T-cell (primary cell): ENCODE data around the gene SEPTIN5. TPM values are rescaled to one million over a fixed set of nuclear protein-coding genes. Genes with fewer than 3 reads are reported as not detected.
"Not testable (repeated sequence)": the region's sequence is repeated elsewhere in the genome, so short reads cannot be mapped to it uniquely, and the experiment has no call there.

Source experiments
- ATAC-seq, 4 experiments: fragments of 200-7000 bp in 3 of 4; fragments of 150-1000 bp in 1 of 4; cut with Tn5 transposase; replicated peaks in 1 of 4; 1 replicate in 3 of 4; 2 replicates in 1 of 4; pipeline ENCODE4 v1.10.0; 2021; ENCODE audit warnings: moderate library complexity in 3 of 4, mild to moderate bottlenecking in 2 of 4, moderate number of reproducible peaks in 1 of 4
- CTCF ChIA-PET, 2 donors: fragments of 300-600 bp; sonication (Branson Sonifier 250); formaldehyde crosslinking; loops; one replicate each; lab custom pipeline; 2022; ENCODE audit warnings: antibody characterized with exemption in 2 of 2; lab: Charles Lee
- POLR2A ChIA-PET, 2 donors: fragments of 300-600 bp; sonication (Branson Sonifier 250); formaldehyde crosslinking; loops; one replicate each; lab custom pipeline; 2022; ENCODE audit warnings: antibody characterized with exemption in 2 of 2; lab: Charles Lee
- DNase-seq, 35 experiments: peaks; one replicate each; pipeline versions ENCODE4 v3.0.0 to v3.0.0-alpha.2; 2013 to 2023
- H3K27ac ChIP-seq: one replicate; pipeline ENCODE4 v1.5.1; 2013; ENCODE audit warnings: low read length
- H3K27me3 ChIP-seq, 2 experiments: replicated peaks in 1 of 2; 1 replicate in 1 of 2; 2 replicates in 1 of 2; pipeline versions ENCODE4 v1.6.1 to v1.7.0; 2013; ENCODE audit warnings: low read length in 1 of 2, mixed read lengths in 1 of 2; ENCODE audit not compliant: control insufficient read depth in 2 of 2, insufficient read depth in 2 of 2; ENCODE audit errors: extremely low read depth in 1 of 2
- H3K36me3 ChIP-seq, 2 donors: 1 replicate in 1 of 2; 2 replicates in 1 of 2; pipeline versions ENCODE4 v1.6.1 to v1.7.0; 2013; ENCODE audit warnings: low read length in 1 of 2; ENCODE audit not compliant: control insufficient read depth in 2 of 2, insufficient read depth in 1 of 2; ENCODE audit errors: extremely low read depth in 1 of 2
- H3K4me1 ChIP-seq, 2 experiments: 1 replicate in 1 of 2; 2 replicates in 1 of 2; pipeline versions ENCODE4 v1.6.1 to v1.7.0; 2013; ENCODE audit warnings: low read length in 2 of 2, mixed read lengths in 1 of 2; ENCODE audit not compliant: insufficient read depth in 2 of 2, control insufficient read depth in 1 of 2; ENCODE audit errors: extremely low read depth in 1 of 2
- H3K4me3 ChIP-seq, 2 donors: 1 replicate in 1 of 2; 2 replicates in 1 of 2; pipeline versions ENCODE4 v1.5.1 to v1.7.0; 2013; ENCODE audit warnings: mild to moderate bottlenecking in 2 of 2, low read length in 1 of 2, moderate library complexity in 1 of 2; ENCODE audit not compliant: control insufficient read depth in 1 of 2; ENCODE audit errors: extremely low read depth in 1 of 2
- H3K9me3 ChIP-seq: 2 replicates; pipeline ENCODE4 v1.7.0; 2013
- H3K27ac Mint-ChIP-seq, 2 donors: one replicate each; pipeline ENCODE4 v1.8.0; 2020 to 2021; ENCODE audit warnings: mild to moderate bottlenecking in 2 of 2, mixed read lengths in 2 of 2
- H3K27me3 Mint-ChIP-seq, 2 donors: one replicate each; pipeline ENCODE4 v1.8.0; 2021 to 2022; ENCODE audit warnings: mixed read lengths in 2 of 2
- H3K36me3 Mint-ChIP-seq: one replicate; pipeline ENCODE4 v1.8.0; 2021; ENCODE audit warnings: mixed read lengths
- H3K4me1 Mint-ChIP-seq, 3 donors: one replicate each; pipeline ENCODE4 v1.8.0; 2020 to 2022; ENCODE audit warnings: mixed read lengths in 3 of 3, mild to moderate bottlenecking in 1 of 3
- H3K4me3 Mint-ChIP-seq, 3 donors: one replicate each; pipeline ENCODE4 v1.8.0; 2020 to 2022; ENCODE audit warnings: mild to moderate bottlenecking in 3 of 3, mixed read lengths in 3 of 3, moderate library complexity in 3 of 3
- H3K9me3 Mint-ChIP-seq, 3 donors: one replicate each; pipeline ENCODE4 v1.8.0; 2020 to 2022; ENCODE audit warnings: mixed read lengths in 3 of 3
- WGBS: methylation state at CpG from one replicate; pipeline ENCODE4 v1.1.5; 2013; ENCODE audit warnings: missing lambda C conversion rate; ENCODE audit not compliant: insufficient coverage; 5-methylcytosine and 5-hydroxymethylcytosine counted together
- total RNA-seq, 35 experiments: library from RNA in 6 of 35; stranded (reverse) in 6 of 35; fragments of 120-200 nt in 1 of 35; gene quantifications; one replicate each; pipeline versions ENCODE4 v1.2.1 to v1.2.4 and lab custom pipeline; 2013 to 2026

SEPTIN5 gene
- total RNA-seq, 5 donors from 2014 or later (not counting 1 experiment from before 2014, with no cell fraction given), result 0.33 to 3.2 (median 1.2) TPM

- Mint-ChIP-seq H3K27ac (no peak overlapping the region), H3K4me1 (no peaks in the 10 kb centered on the region), H3K9me3 (no peaks in the 10 kb centered on the region), H3K36me3 (no peaks in the 10 kb centered on the region), H3K27me3 (peaks cover 8 to 16% of the 10 kb centered on the region in 2 donors), H3K4me3 (no peak overlapping the region)
- CTCF ChIA-PET, result no interaction called here
- 100% methylated on average over 2 of the region's 2 CpGs for WGBS
- DNase-seq, result no peak
- no peak for ATAC-seq
- POLR2A ChIA-PET, result no interaction called here
- Histone ChIP-seq H3K9me3 (no peaks in the 10 kb centered on the region), H3K4me3 (no peak overlapping the region), H3K36me3 (no peaks in the 10 kb centered on the region), H3K4me1 (no peaks in the 10 kb centered on the region), H3K27ac (no peak overlapping the region), H3K27me3 (peaks cover 0 to 24% of the 10 kb centered on the region in 2 experiments)
These were observed 17.6 kb upstream of the SEPTIN5 start for GRCh38 chr22:19696504-19697276.

GRCh38 chr22:19697871-19698270 is 16.4 kb upstream of the SEPTIN5 start:
- H3K9me3 ChIP-seq, H3K27ac Mint-ChIP-seq, H3K36me3 Mint-ChIP-seq, ATAC-seq, H3K4me3 ChIP-seq, H3K36me3 ChIP-seq, H3K9me3 Mint-ChIP-seq, H3K27ac ChIP-seq, H3K4me3 Mint-ChIP-seq, DNase-seq, H3K4me1 Mint-ChIP-seq, POLR2A ChIA-PET, H3K4me1 ChIP-seq, CTCF ChIA-PET: not testable (repeated sequence)
- WGBS, result no CpG with 5 or more reads among the region's 1 CpG
- H3K27me3 Mint-ChIP-seq, result peaks cover 8 to 14% of the 10 kb centered on the region in 2 donors
- peaks cover 0 to 19% of the 10 kb centered on the region in 2 experiments for H3K27me3 ChIP-seq

GRCh38 chr22:19700790-19701419 is 13.4 kb upstream of the SEPTIN5 start:
- CTCF ChIA-PET, result interaction anchor here in 1 of 2 donors (0.5 to 0.6 kb wide), 2 partner anchors 22 to 568 kb away, joined by 3 read pairs; no protein-coding TSS in a partner anchor
- WGBS, result 95% methylated on average over 5 of the region's 6 CpGs
- no peaks in the 10 kb centered on the region for H3K9me3 Mint-ChIP-seq

GRCh38 chr22:19701420-19702145 is 12.7 kb upstream of the SEPTIN5 start:
- no CpG with 5 or more reads among the region's 10 CpGs for WGBS
- Mint-ChIP-seq H3K27me3 (peaks cover 4 to 8% of the 10 kb centered on the region in 2 donors), H3K36me3 (no peaks in the 10 kb centered on the region), H3K4me1 (no peaks in the 10 kb centered on the region), H3K27ac (no peak overlapping the region), H3K9me3 (no peaks in the 10 kb centered on the region), H3K4me3 (no peak overlapping the region)
- no peak for DNase-seq
- H3K9me3 ChIP-seq, result no peaks in the 10 kb centered on the region
- ChIA-PET POLR2A (interaction anchor here in 1 of 2 donors (0.7 kb wide), 1 partner anchor 196 kb away, joined by 4 read pairs; no protein-coding TSS in a partner anchor), CTCF (interaction anchor here in 1 of 2 donors (0.6 kb wide), 1 partner anchor 21 kb away, joined by 3 read pairs; no protein-coding TSS in a partner anchor)
- no peak for ATAC-seq
- peaks cover 0 to 21% of the 10 kb centered on the region in 2 experiments for H3K27me3 ChIP-seq
- H3K27ac ChIP-seq, result no peak overlapping the region
- no peak overlapping the region for H3K4me3 ChIP-seq
- no peaks in the 10 kb centered on the region for H3K36me3 ChIP-seq
- H3K4me1 ChIP-seq, result no peaks in the 10 kb centered on the region

More at GRCh38 chr22:19700790-19701419, 13.4 kb upstream of the SEPTIN5 start:
- no peaks in the 10 kb centered on the region for H3K4me1 ChIP-seq
- H3K27ac ChIP-seq, result no peak overlapping the region
- H3K4me3 Mint-ChIP-seq, result no peak overlapping the region
- DNase-seq (no peak), ATAC-seq (no peak)
- no peaks in the 10 kb centered on the region for H3K36me3 ChIP-seq
- peaks cover 8 to 13% of the 10 kb centered on the region in 2 donors for H3K27me3 Mint-ChIP-seq
- POLR2A ChIA-PET, result interaction anchor here in 1 of 2 donors (0.7 kb wide), 1 partner anchor 197 kb away, joined by 4 read pairs; no protein-coding TSS in a partner anchor
- H3K27ac Mint-ChIP-seq, result no peak overlapping the region
- H3K4me1 Mint-ChIP-seq, result no peaks in the 10 kb centered on the region
- H3K36me3 Mint-ChIP-seq, result no peaks in the 10 kb centered on the region
- H3K9me3 ChIP-seq, result no peaks in the 10 kb centered on the region
- H3K27me3 ChIP-seq, result peaks cover 0 to 22% of the 10 kb centered on the region in 2 experiments
- H3K4me3 ChIP-seq, result no peak overlapping the region

- Mint-ChIP-seq H3K9me3 (no peaks in the 10 kb centered on the region), H3K4me3 (no peak overlapping the region), H3K27ac (no peak overlapping the region), H3K36me3 (no peaks in the 10 kb centered on the region), H3K27me3 (peaks cover 3 to 8% of the 10 kb centered on the region in 2 donors), H3K4me1 (no peaks in the 10 kb centered on the region)
- ATAC-seq (no peak), DNase-seq (no peak)
- no peak overlapping the region for H3K27ac ChIP-seq
- H3K4me1 ChIP-seq, result no peaks in the 10 kb centered on the region
- H3K27me3 ChIP-seq, result peaks cover 0 to 28% of the 10 kb centered on the region in 2 experiments
- 65% methylated on average over 5 of the region's 9 CpGs for WGBS
- no peaks in the 10 kb centered on the region for H3K9me3 ChIP-seq
- H3K36me3 ChIP-seq, result no peaks in the 10 kb centered on the region
- POLR2A ChIA-PET, result no interaction called here
- CTCF ChIA-PET, result no interaction called here
- no peak overlapping the region for H3K4me3 ChIP-seq
These were observed 10.4 kb upstream of the SEPTIN5 start for GRCh38 chr22:19703869-19704268.

GRCh38 chr22:19704355-19705015 is 9.8 kb upstream of the SEPTIN5 start:
- Mint-ChIP-seq H3K4me1 (no peaks in the 10 kb centered on the region), H3K4me3 (no peak overlapping the region), H3K36me3 (no peaks in the 10 kb centered on the region), H3K27me3 (peaks cover 3 to 8% of the 10 kb centered on the region in 2 donors), H3K9me3 (no peaks in the 10 kb centered on the region), H3K27ac (no peak overlapping the region)
- no peaks in the 10 kb centered on the region for H3K36me3 ChIP-seq
- WGBS, result 88% methylated on average over 14 of the region's 15 CpGs
- no peaks in the 10 kb centered on the region for H3K9me3 ChIP-seq
- no peaks in the 10 kb centered on the region for H3K4me1 ChIP-seq
- DNase-seq (no peak), ATAC-seq (no peak)
- peaks cover 0 to 32% of the 10 kb centered on the region in 2 experiments for H3K27me3 ChIP-seq
- ChIA-PET CTCF (no interaction called here), POLR2A (no interaction called here)
- no peak overlapping the region for H3K27ac ChIP-seq
- no peak overlapping the region for H3K4me3 ChIP-seq
